Adrenal gland (tissue), 12 donors: ENCODE results near the gene MYBPHL. TPM values are rescaled to one million over a fixed set of nuclear protein-coding genes. Genes with fewer than 3 reads are reported as not detected.

Experiments used
- DNase-seq, 7 donors: peaks; one replicate each; pipeline ENCODE4 v3.0.0-alpha.2; 2019 to 2020
- H3K27ac ChIP-seq, 5 donors: fragments of 200-600 bp; sonication (generic) in 4 of 5; 1 replicate in 3 of 5; 2 replicates in 2 of 5; pipeline versions ENCODE4 v1.5.1 to v1.8.0; 2016 to 2020; ENCODE audit warnings: mild to moderate bottlenecking in 1 of 5
- H3K27me3 ChIP-seq: fragments of 200-600 bp; 2 replicates; pipeline ENCODE4 v1.8.0; 2021
- H3K36me3 ChIP-seq, 2 donors: fragments of 200-600 bp; replicated peaks in 1 of 2; 1 replicate in 1 of 2; 2 replicates in 1 of 2; pipeline versions ENCODE4 v1.5.1 to v1.8.0; 2018 to 2022
- H3K4me1 ChIP-seq, 2 donors: fragments of 200-600 bp; replicated peaks in 1 of 2; 1 replicate in 1 of 2; 2 replicates in 1 of 2; pipeline versions ENCODE4 v1.5.1 to v1.8.0; 2018 to 2021
- H3K4me3 ChIP-seq, 4 donors: fragments of 200-600 bp; sonication (generic) in 3 of 4; one replicate each; pipeline ENCODE4 v1.5.1; 2016 to 2018
- H3K9me3 ChIP-seq, 3 donors: fragments of 200-600 bp; sonication (generic) in 1 of 3; replicated peaks in 1 of 3; 1 replicate in 2 of 3; 2 replicates in 1 of 3; pipeline versions ENCODE4 v1.5.1 to v1.8.0; 2016 to 2021
- CTCF ChIP-seq, 6 experiments: fragments of 450-650 bp in 4 of 6; fragments of 200-600 bp in 2 of 6; sonication (generic) in 1 of 6; IDR thresholded peaks; 1 replicate in 5 of 6; 2 replicates in 1 of 6; pipeline versions ENCODE4 v1.5.1 to v1.8.0; 2016 to 2021; ENCODE audit warnings: antibody characterized with exemption in 6 of 6, mild to moderate bottlenecking in 2 of 6, moderate library complexity in 1 of 6
- POLR2A ChIP-seq, 2 donors: fragments of 450-650 bp; IDR thresholded peaks; one replicate each; pipeline ENCODE4 v1.6.1; 2017; ENCODE audit warnings: antibody characterized with exemption in 2 of 2, mild to moderate bottlenecking in 2 of 2, moderate library complexity in 1 of 2
- WGBS, 4 donors: extraction: QIAGEN DNeasy Blood & Tissue Kit in 2 of 4; methylation state at CpG; one replicate each; pipeline versions ENCODE4 v1.1.5 to v1.1.7; 2013 to 2017; 5-methylcytosine and 5-hydroxymethylcytosine counted together
- intact Hi-C, 2 donors: fragments of 100-400 bp; cut with DNase I; formaldehyde crosslinking; loops; one replicate each; pipeline versions ENCODE4 v1.14.1 to v1.15.0; 2022 to 2023
- polyA plus RNA-seq, 3 donors: library from polyadenylated mRNA; stranded (reverse); fragments of 200-250 nt in 2 of 3; fragments of 350-450 nt in 1 of 3; fragmentation: Illumina TruSeq in 1 of 3; extraction: RNeasy Lipid Tissue Mini Kit (QIAGEN cat#74804) in 1 of 3; gene quantifications; one replicate each; pipeline ENCODE4 v1.2.3, GENCODE V29; 2013 to 2014
- total RNA-seq, 9 donors: library from RNA; depleted of rRNA in 4 of 9; stranded (reverse); fragments of >200 nt in 4 of 9; fragments of 120-200 nt in 1 of 9; fragmentation: NEBNext Ultra II Directional in 1 of 9; extraction: Animal tissue kit (Norgen Biotek cat#: 25700) in 1 of 9; gene quantifications; one replicate each; pipeline versions ENCODE4 v1.1.0 to v1.2.4, GENCODE V29; 2013 to 2023
- donor health status: healthy with polysubstance abuse.
- donor health status: Bipolar disorder and iron deficiency.
- donor health status: DM: yes; HTN: yes; CAD: no.
- donor health status: DM: no; HTN: no; CAD: no.
- donor health status: DM: no; HTN: no; CAD: no.
- donor health status: DM: yes; HTN: yes; CAD: no.

MYBPHL gene
- total and polyA plus RNA-seq, 12 donors = 0.32 to 12.3 (median 0.51) TPM; not detected in 6

GRCh38 chr1:109247401-109248365, 59.1 kb downstream of the MYBPHL start:
- Histone ChIP-seq H3K4me1 (peaks cover 0 to 6% of the 10 kb centered on the region in 2 donors), H3K4me3 (no peak overlapping the region), H3K27ac (no peak overlapping the region), H3K9me3 (no peaks in the 10 kb centered on the region), H3K36me3 (no peaks in the 10 kb centered on the region), H3K27me3 (no peaks in the 10 kb centered on the region)
- 85 to 95% (median 89%) methylated on average over 7 to 8 of the region's 8 CpGs for WGBS, 4 donors
- intact Hi-C loops = no loop called here
- peak in 1 of 7 donors; percentile 7 for DNase-seq
- TF ChIP-seq CTCF (IDR thresholded peaks at IDR 0.05) = no peak
- no peak for TF ChIP-seq POLR2A (IDR thresholded peaks at IDR 0.05)

- DNase-seq = peak in 1 of 7 donors; percentile 9
- Histone ChIP-seq H3K36me3 (no peaks in the 10 kb centered on the region), H3K27me3 (no peaks in the 10 kb centered on the region), H3K4me3 (no peak overlapping the region), H3K27ac (no peak overlapping the region), H3K4me1 (peaks cover 1 to 11% of the 10 kb centered on the region in 2 donors), H3K9me3 (no peaks in the 10 kb centered on the region)
- intact Hi-C loops = no loop called here
- no peak for TF ChIP-seq CTCF (IDR thresholded peaks at IDR 0.05)
- no peak for TF ChIP-seq POLR2A (IDR thresholded peaks at IDR 0.05)
- 73 to 89% (median 82%) methylated on average over 6 to 7 of the region's 7 CpGs for WGBS, 4 donors
Observed at GRCh38 chr1:109246141-109246551, 60.7 kb downstream of the MYBPHL start.

GRCh38 chr1:109243860-109244552, 62.8 kb downstream of the MYBPHL start:
- intact Hi-C loops = no loop called here
- H3K36me3 ChIP-seq = peaks cover 0 to under 1% of the 10 kb centered on the region in 2 donors
- TF ChIP-seq CTCF (IDR thresholded peaks at IDR 0.05) = no peak
- no peak for TF ChIP-seq POLR2A (IDR thresholded peaks at IDR 0.05)
- no peak overlapping the region for H3K4me3 ChIP-seq
- H3K27me3 ChIP-seq = no peaks in the 10 kb centered on the region
- DNase-seq = peak in 1 of 7 donors; percentile 46
- no peak overlapping the region for H3K27ac ChIP-seq
- peaks cover 8 to 19% of the 10 kb centered on the region in 2 donors for H3K4me1 ChIP-seq
- 73 to 83% (median 76%) methylated on average over 7 to 8 of the region's 8 CpGs for WGBS, 4 donors
- no peaks in the 10 kb centered on the region for H3K9me3 ChIP-seq

- Histone ChIP-seq H3K36me3 (peaks cover 0 to 8% of the 10 kb centered on the region in 2 donors), H3K4me3 (no peak overlapping the region), H3K27me3 (no peaks in the 10 kb centered on the region), H3K4me1 (peaks cover 8 to 16% of the 10 kb centered on the region in 2 donors), H3K9me3 (no peaks in the 10 kb centered on the region), H3K27ac (no peak overlapping the region)
- no peak for TF ChIP-seq CTCF (IDR thresholded peaks at IDR 0.05)
- TF ChIP-seq POLR2A (IDR thresholded peaks at IDR 0.05) = no peak
- WGBS, 4 donors = 63 to 82% (median 72%) methylated on average over 5 of the region's 5 CpGs
- peak in 1 of 7 donors; percentile 45 for DNase-seq
- intact Hi-C loops = no loop called here
Observed at GRCh38 chr1:109243221-109243620, 63.6 kb downstream of the MYBPHL start.
